Mucosa of stomach (tissue), 1 donor: Measurements from ENCODE around the gene HSF4.

Experiments
- H3K27me3 ChIP-seq: one replicate; pipeline ENCODE4 v1.7.0; 2013; ENCODE audit warnings: mild to moderate bottlenecking, low read length; ENCODE audit not compliant: control insufficient read depth, insufficient read depth
- H3K36me3 ChIP-seq: one replicate; pipeline ENCODE4 v1.7.0; 2013; ENCODE audit warnings: low read length; ENCODE audit not compliant: control insufficient read depth, insufficient read depth
- H3K4me1 ChIP-seq: one replicate; pipeline ENCODE4 v1.7.0; 2013; ENCODE audit warnings: mild to moderate bottlenecking, low read length; ENCODE audit not compliant: control insufficient read depth, insufficient read depth
- H3K4me3 ChIP-seq: one replicate; pipeline ENCODE4 v1.7.0; 2013; ENCODE audit warnings: low read length
- H3K9ac ChIP-seq: one replicate; pipeline ENCODE4 v1.7.0; 2013; ENCODE audit warnings: mild to moderate bottlenecking, low read length, moderate library complexity
- H3K9me3 ChIP-seq: one replicate; pipeline ENCODE4 v1.7.0; 2013; ENCODE audit warnings: mild to moderate bottlenecking, low read length, moderate library complexity; ENCODE audit not compliant: control insufficient read depth
- donor health status: Pancreatic carcinoma.

HSF4 gene

GRCh38 chr16:67202426-67202825 is 37.9 kb downstream of the HSF4 start:
- Histone ChIP-seq H3K36me3 (peaks cover 11% of the 10 kb centered on the region), H3K4me1 (peaks cover 22% of the 10 kb centered on the region), H3K4me3 (no peak overlapping the region), H3K9me3 (no peaks in the 10 kb centered on the region), H3K9ac (no peak overlapping the region), H3K27me3 (no peaks in the 10 kb centered on the region)

GRCh38 chr16:67202956-67203493 is 38.5 kb downstream of the HSF4 start:
- peaks cover 16% of the 10 kb centered on the region for H3K4me1 ChIP-seq
- no peak overlapping the region for H3K9ac ChIP-seq
- peaks cover 5% of the 10 kb centered on the region for H3K36me3 ChIP-seq
- H3K4me3 ChIP-seq = no peak overlapping the region
- no peaks in the 10 kb centered on the region for H3K27me3 ChIP-seq
- no peaks in the 10 kb centered on the region for H3K9me3 ChIP-seq

- Histone ChIP-seq H3K27me3 (no peaks in the 10 kb centered on the region), H3K9ac (no peak overlapping the region), H3K36me3 (peaks cover 3% of the 10 kb centered on the region), H3K4me1 (peaks cover 8% of the 10 kb centered on the region), H3K9me3 (no peaks in the 10 kb centered on the region), H3K4me3 (no peak overlapping the region)
These were observed 39.5 kb downstream of the HSF4 start for GRCh38 chr16:67204076-67204475.

GRCh38 chr16:67206129-67206837 is 41.7 kb downstream of the HSF4 start:
- H3K4me3 ChIP-seq = no peak overlapping the region
- peak overlapping the region; percentile 12 for H3K9ac ChIP-seq
- H3K4me1 ChIP-seq = no peaks in the 10 kb centered on the region

GRCh38 chr16:67206838-67207248 is 42.3 kb downstream of the HSF4 start:
- Histone ChIP-seq H3K4me1 (no peaks in the 10 kb centered on the region), H3K27me3 (no peaks in the 10 kb centered on the region), H3K9ac (peak overlapping the region; percentile 12), H3K4me3 (no peak overlapping the region), H3K9me3 (no peaks in the 10 kb centered on the region), H3K36me3 (no peaks in the 10 kb centered on the region)

More at GRCh38 chr16:67206129-67206837, 41.7 kb downstream of the HSF4 start:
- Histone ChIP-seq H3K36me3 (no peaks in the 10 kb centered on the region), H3K9me3 (no peaks in the 10 kb centered on the region), H3K27me3 (no peaks in the 10 kb centered on the region)

GRCh38 chr16:67207249-67208091 is 42.9 kb downstream of the HSF4 start:
- H3K36me3 ChIP-seq = no peaks in the 10 kb centered on the region
- no peak overlapping the region for H3K4me3 ChIP-seq
- no peak overlapping the region for H3K9ac ChIP-seq

GRCh38 chr16:67208154-67208896 is 43.8 kb downstream of the HSF4 start:
- H3K4me3 ChIP-seq = no peak overlapping the region
- no peaks in the 10 kb centered on the region for H3K27me3 ChIP-seq
- no peaks in the 10 kb centered on the region for H3K36me3 ChIP-seq
- no peaks in the 10 kb centered on the region for H3K9me3 ChIP-seq
- peaks cover 5% of the 10 kb centered on the region for H3K4me1 ChIP-seq
- H3K9ac ChIP-seq = no peak overlapping the region

More at GRCh38 chr16:67207249-67208091, 42.9 kb downstream of the HSF4 start:
- Histone ChIP-seq H3K27me3 (no peaks in the 10 kb centered on the region), H3K4me1 (no peaks in the 10 kb centered on the region), H3K9me3 (no peaks in the 10 kb centered on the region)

GRCh38 chr16:67209565-67209964 is 45.0 kb downstream of the HSF4 start:
- H3K9ac ChIP-seq = no peak overlapping the region
- H3K27me3 ChIP-seq = no peaks in the 10 kb centered on the region
- no peak overlapping the region for H3K4me3 ChIP-seq
- H3K9me3 ChIP-seq = no peaks in the 10 kb centered on the region
- H3K4me1 ChIP-seq = peaks cover 14% of the 10 kb centered on the region
- H3K36me3 ChIP-seq = no peaks in the 10 kb centered on the region

- no peaks in the 10 kb centered on the region for H3K27me3 ChIP-seq
- H3K4me3 ChIP-seq = no peak overlapping the region
- peaks cover 14% of the 10 kb centered on the region for H3K4me1 ChIP-seq
- no peaks in the 10 kb centered on the region for H3K36me3 ChIP-seq
- H3K9ac ChIP-seq = no peak overlapping the region
- H3K9me3 ChIP-seq = no peaks in the 10 kb centered on the region
These were observed 45.8 kb downstream of the HSF4 start for GRCh38 chr16:67210069-67210937.

GRCh38 chr16:67211674-67212073 is 47.1 kb downstream of the HSF4 start:
- Histone ChIP-seq H3K9me3 (no peaks in the 10 kb centered on the region), H3K9ac (no peak overlapping the region), H3K4me3 (no peak overlapping the region), H3K4me1 (peaks cover 14% of the 10 kb centered on the region), H3K27me3 (no peaks in the 10 kb centered on the region), H3K36me3 (no peaks in the 10 kb centered on the region)

GRCh38 chr16:67212766-67213165 is 48.2 kb downstream of the HSF4 start:
- H3K9me3 ChIP-seq = no peaks in the 10 kb centered on the region
- no peak overlapping the region for H3K4me3 ChIP-seq
- H3K9ac ChIP-seq = no peak overlapping the region
- peaks cover 14% of the 10 kb centered on the region for H3K4me1 ChIP-seq
- no peaks in the 10 kb centered on the region for H3K27me3 ChIP-seq
- H3K36me3 ChIP-seq = no peaks in the 10 kb centered on the region
